GM12874 (cell line): ENCODE measurements around the gene PPP1R16B.

Experiments used
- CTCF ChIP-seq: IDR thresholded peaks from 2 replicates; pipeline ENCODE4 v1.5.1; 2011; ENCODE audit warnings: low read depth, mild to moderate bottlenecking, control low read depth, low read length, moderate library complexity; ENCODE audit not compliant: insufficient read depth

PPP1R16B gene

GRCh38 chr20:38859070-38859690 is 53.7 kb downstream of the PPP1R16B start:
- no peak for TF ChIP-seq CTCF

- TF ChIP-seq CTCF: no peak
Measured at GRCh38 chr20:38861071-38861401, 55.5 kb downstream of the PPP1R16B start.

- no peak for TF ChIP-seq CTCF
Measured at GRCh38 chr20:38862226-38862625, 56.7 kb downstream of the PPP1R16B start.

- no peak for TF ChIP-seq CTCF
Measured at GRCh38 chr20:38863024-38863851, 57.7 kb downstream of the PPP1R16B start.

GRCh38 chr20:38864662-38865061 is 59.2 kb downstream of the PPP1R16B start:
- no peak for TF ChIP-seq CTCF

- TF ChIP-seq CTCF: no peak
Measured at GRCh38 chr20:38866265-38867061, 61.0 kb downstream of the PPP1R16B start.

- TF ChIP-seq CTCF: no peak
Measured at GRCh38 chr20:38867062-38867359, 61.5 kb downstream of the PPP1R16B start.
